ENCODE data around the gene CITED1. TPM values are rescaled to one million over a fixed set of nuclear protein-coding genes. Genes with fewer than 3 reads are reported as not detected.

Gene CITED1
- total RNA-seq: not detected in 2 replicates

- peak within 1 kb of the TSS; percentile 86 for H3K4me3 Mint-ChIP-seq
- TF ChIP-seq CTCF (IDR thresholded peaks at IDR 0.05): no peak
- H3K27me3 Mint-ChIP-seq: peaks cover 28% of the 10 kb centered on the region
- ATAC-seq (ENCODE audit: low read depth) (peak; percentile 31), DNase-seq (peak; percentile 17)
- H3K27ac Mint-ChIP-seq: peak within 1 kb of the TSS; percentile 46
- POLR2A ChIA-PET: no interaction called here
- CTCF ChIA-PET: no interaction called here
- H3K36me3 Mint-ChIP-seq (ENCODE audit: low read depth): no peaks in the 10 kb centered on the region
- H3K4me1 Mint-ChIP-seq: peaks cover 37% of the 10 kb centered on the region
- H3K9me3 Mint-ChIP-seq: no peaks in the 10 kb centered on the region
- intact Hi-C loops (cut with micrococcal nuclease): loop anchor here (1.0 to 5.0 kb wide), 2 partner anchors 28 to 1053 kb away; partner anchors contain the start of genes RPS4X and ZMYM3
Observed at GRCh38 chrX:72305286-72306084, at the start of gene CITED1. TSS of gene CITED1 (minus strand) at chrX:72305914. CDS start at chrX:72302869, 3,045 bp downstream.

GRCh38 chrX:72352786-72353185, 47.1 kb upstream of the CITED1 start:
- Mint-ChIP-seq H3K27me3 (no peaks in the 10 kb centered on the region), H3K27ac (no peak overlapping the region), H3K9me3 (no peaks in the 10 kb centered on the region), H3K36me3 (ENCODE audit: low read depth) (peaks cover 32% of the 10 kb centered on the region), H3K4me3 (no peak overlapping the region), H3K4me1 (no peaks in the 10 kb centered on the region)
- POLR2A ChIA-PET: no interaction called here
- TF ChIP-seq CTCF (IDR thresholded peaks at IDR 0.05): no peak
- intact Hi-C loops (cut with micrococcal nuclease): no loop called here
- CTCF ChIA-PET: no interaction called here
- DNase-seq: no peak
- no peak for ATAC-seq (ENCODE audit: low read depth)

- Mint-ChIP-seq H3K9me3 (no peaks in the 10 kb centered on the region), H3K4me1 (no peaks in the 10 kb centered on the region), H3K36me3 (ENCODE audit: low read depth) (peaks cover 38% of the 10 kb centered on the region), H3K27ac (no peak overlapping the region), H3K27me3 (no peaks in the 10 kb centered on the region), H3K4me3 (no peak overlapping the region)
- DNase-seq: no peak
- POLR2A ChIA-PET: no interaction called here
- no peak for ATAC-seq (ENCODE audit: low read depth)
- intact Hi-C loops (cut with micrococcal nuclease): no loop called here
- TF ChIP-seq CTCF (IDR thresholded peaks at IDR 0.05): no peak
- CTCF ChIA-PET: no interaction called here
Observed at GRCh38 chrX:72351606-72352334, 46.1 kb upstream of the CITED1 start.

- no peak for TF ChIP-seq CTCF (IDR thresholded peaks at IDR 0.05)
- ChIA-PET CTCF (no interaction called here), POLR2A (no interaction called here)
- Mint-ChIP-seq H3K4me3 (no peak overlapping the region), H3K4me1 (no peaks in the 10 kb centered on the region), H3K27me3 (no peaks in the 10 kb centered on the region), H3K27ac (no peak overlapping the region), H3K9me3 (no peaks in the 10 kb centered on the region), H3K36me3 (ENCODE audit: low read depth) (peaks cover 39% of the 10 kb centered on the region)
- intact Hi-C loops (cut with micrococcal nuclease): no loop called here
- DNase-seq: no peak
- ATAC-seq (ENCODE audit: low read depth): no peak
Observed at GRCh38 chrX:72349190-72349589, 43.5 kb upstream of the CITED1 start.

- Mint-ChIP-seq H3K9me3 (no peaks in the 10 kb centered on the region), H3K4me3 (no peak overlapping the region), H3K27me3 (no peaks in the 10 kb centered on the region), H3K27ac (no peak overlapping the region), H3K36me3 (ENCODE audit: low read depth) (peaks cover 39% of the 10 kb centered on the region), H3K4me1 (no peaks in the 10 kb centered on the region)
- intact Hi-C loops (cut with micrococcal nuclease): no loop called here
- no peak for TF ChIP-seq CTCF (IDR thresholded peaks at IDR 0.05)
- DNase-seq: no peak
- ChIA-PET CTCF (no interaction called here), POLR2A (no interaction called here)
- no peak for ATAC-seq (ENCODE audit: low read depth)
Observed at GRCh38 chrX:72348247-72348979, 42.7 kb upstream of the CITED1 start.
